Esophagus squamous epithelium (tissue), 4 donors: ENCODE measurements around the gene BANF2.

Experiments used
- CTCF ChIP-seq, 6 experiments: fragments of 450-650 bp in 4 of 6; fragments of 200-600 bp in 2 of 6; sonication (generic) in 2 of 6; IDR thresholded peaks; one replicate each; pipeline ENCODE4 v1.5.1; 2016 to 2019; ENCODE audit warnings: antibody characterized with exemption in 6 of 6, mild to moderate bottlenecking in 4 of 6, moderate library complexity in 4 of 6
- POLR2A ChIP-seq, 4 donors: fragments of 450-650 bp; IDR thresholded peaks; one replicate each; pipeline ENCODE4 v1.6.1; 2017; ENCODE audit warnings: antibody characterized with exemption in 4 of 4, mild to moderate bottlenecking in 4 of 4, moderate library complexity in 3 of 4

DNA sequence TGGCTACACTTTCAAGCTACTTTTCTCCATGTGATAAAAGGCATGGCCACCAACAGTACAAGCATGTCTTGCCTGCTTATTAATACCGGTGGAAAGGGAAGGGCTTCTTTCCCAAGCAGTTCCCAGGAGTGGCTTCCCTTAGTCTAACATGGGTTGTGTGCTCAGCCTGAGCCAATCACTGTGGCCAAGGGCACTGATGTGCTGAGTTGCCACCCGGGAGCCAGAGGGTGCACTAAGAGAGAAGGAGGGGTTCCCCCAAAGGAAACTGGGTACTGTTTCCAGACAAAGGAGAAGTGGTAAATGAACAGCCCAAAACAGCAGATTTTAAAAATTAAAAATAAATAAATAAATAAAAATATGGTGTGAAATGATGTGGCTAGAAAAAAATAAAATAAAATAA is 68.5 kb downstream of the BANF2 start:
- TF ChIP-seq POLR2A (IDR thresholded peaks at IDR 0.05) = no peak
- no peak for TF ChIP-seq CTCF (IDR thresholded peaks at IDR 0.05)
